ENCODE results near the gene ITPK1.

Gene ITPK1

DNA sequence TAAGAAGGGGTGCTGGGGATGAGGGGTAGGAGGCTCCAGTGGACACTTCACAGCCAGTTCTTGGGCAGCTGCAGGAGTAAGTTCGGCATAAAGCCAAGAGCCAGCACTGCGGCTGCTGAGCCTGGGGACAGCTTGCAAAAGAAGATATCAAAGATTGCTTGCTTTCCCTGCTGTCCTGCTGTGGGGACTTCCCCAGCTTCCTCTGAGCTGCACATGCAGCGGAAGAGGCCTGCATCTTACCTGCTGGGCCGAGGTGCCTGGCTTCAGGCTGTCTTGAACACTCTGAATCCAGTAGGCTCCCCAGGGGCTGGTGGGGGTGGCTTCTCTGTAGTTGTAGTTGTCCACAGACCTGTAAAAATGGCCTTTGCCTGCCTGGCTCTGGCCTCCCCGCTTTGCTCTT is 191.5 kb downstream of the ITPK1 start:
- no peak for TF ChIP-seq CREB1 (IDR thresholded peaks at IDR 0.05; ENCODE audit: low read depth)
- no peak for TF ChIP-seq YY1 (IDR thresholded peaks at IDR 0.05; ENCODE audit: low read depth)
- no peak for TF ChIP-seq ZBTB7A (IDR thresholded peaks at IDR 0.05; ENCODE audit: low read depth)
- no peak for TF ChIP-seq FOXM1 (IDR thresholded peaks at IDR 0.05; ENCODE audit: borderline replicate concordance, low read depth)
- TF ChIP-seq TCF12 (IDR thresholded peaks at IDR 0.05; ENCODE audit: low read depth), result no peak
- TF ChIP-seq, protein P1, sequence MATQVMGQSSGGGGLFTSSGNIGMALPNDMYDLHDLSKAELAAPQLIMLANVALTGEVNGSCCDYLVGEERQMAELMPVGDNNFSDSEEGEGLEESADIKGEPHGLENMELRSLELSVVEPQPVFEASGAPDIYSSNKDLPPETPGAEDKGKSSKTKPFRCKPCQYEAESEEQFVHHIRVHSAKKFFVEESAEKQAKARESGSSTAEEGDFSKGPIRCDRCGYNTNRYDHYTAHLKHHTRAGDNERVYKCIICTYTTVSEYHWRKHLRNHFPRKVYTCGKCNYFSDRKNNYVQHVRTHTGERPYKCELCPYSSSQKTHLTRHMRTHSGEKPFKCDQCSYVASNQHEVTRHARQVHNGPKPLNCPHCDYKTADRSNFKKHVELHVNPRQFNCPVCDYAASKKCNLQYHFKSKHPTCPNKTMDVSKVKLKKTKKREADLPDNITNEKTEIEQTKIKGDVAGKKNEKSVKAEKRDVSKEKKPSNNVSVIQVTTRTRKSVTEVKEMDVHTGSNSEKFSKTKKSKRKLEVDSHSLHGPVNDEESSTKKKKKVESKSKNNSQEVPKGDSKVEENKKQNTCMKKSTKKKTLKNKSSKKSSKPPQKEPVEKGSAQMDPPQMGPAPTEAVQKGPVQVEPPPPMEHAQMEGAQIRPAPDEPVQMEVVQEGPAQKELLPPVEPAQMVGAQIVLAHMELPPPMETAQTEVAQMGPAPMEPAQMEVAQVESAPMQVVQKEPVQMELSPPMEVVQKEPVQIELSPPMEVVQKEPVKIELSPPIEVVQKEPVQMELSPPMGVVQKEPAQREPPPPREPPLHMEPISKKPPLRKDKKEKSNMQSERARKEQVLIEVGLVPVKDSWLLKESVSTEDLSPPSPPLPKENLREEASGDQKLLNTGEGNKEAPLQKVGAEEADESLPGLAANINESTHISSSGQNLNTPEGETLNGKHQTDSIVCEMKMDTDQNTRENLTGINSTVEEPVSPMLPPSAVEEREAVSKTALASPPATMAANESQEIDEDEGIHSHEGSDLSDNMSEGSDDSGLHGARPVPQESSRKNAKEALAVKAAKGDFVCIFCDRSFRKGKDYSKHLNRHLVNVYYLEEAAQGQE (IDR thresholded peaks at IDR 0.05; ENCODE audit: low read depth), result no peak
- TF ChIP-seq, protein P2, sequence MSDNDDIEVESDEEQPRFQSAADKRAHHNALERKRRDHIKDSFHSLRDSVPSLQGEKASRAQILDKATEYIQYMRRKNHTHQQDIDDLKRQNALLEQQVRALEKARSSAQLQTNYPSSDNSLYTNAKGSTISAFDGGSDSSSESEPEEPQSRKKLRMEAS (IDR thresholded peaks at IDR 0.05), result no peak
- TF ChIP-seq, protein P3, sequence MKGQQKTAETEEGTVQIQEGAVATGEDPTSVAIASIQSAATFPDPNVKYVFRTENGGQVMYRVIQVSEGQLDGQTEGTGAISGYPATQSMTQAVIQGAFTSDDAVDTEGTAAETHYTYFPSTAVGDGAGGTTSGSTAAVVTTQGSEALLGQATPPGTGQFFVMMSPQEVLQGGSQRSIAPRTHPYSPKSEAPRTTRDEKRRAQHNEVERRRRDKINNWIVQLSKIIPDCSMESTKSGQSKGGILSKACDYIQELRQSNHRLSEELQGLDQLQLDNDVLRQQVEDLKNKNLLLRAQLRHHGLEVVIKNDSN (IDR thresholded peaks at IDR 0.05), result no peak
- TF ChIP-seq RAD21 (IDR thresholded peaks at IDR 0.05; ENCODE audit: low read depth), result no peak
- no peak for TF ChIP-seq TEAD4 (IDR thresholded peaks at IDR 0.05)
- no peak for TF ChIP-seq EP300 (IDR thresholded peaks at IDR 0.05; ENCODE audit: borderline replicate concordance)
- no peak for TF ChIP-seq NFIC (IDR thresholded peaks at IDR 0.05)
- no peak for TF ChIP-seq CEBPB (IDR thresholded peaks at IDR 0.05)
- TF ChIP-seq EGR1 (IDR thresholded peaks at IDR 0.05), result no peak
- no peak for TF ChIP-seq TAF1 (IDR thresholded peaks at IDR 0.05; ENCODE audit: low read depth)

DNA sequence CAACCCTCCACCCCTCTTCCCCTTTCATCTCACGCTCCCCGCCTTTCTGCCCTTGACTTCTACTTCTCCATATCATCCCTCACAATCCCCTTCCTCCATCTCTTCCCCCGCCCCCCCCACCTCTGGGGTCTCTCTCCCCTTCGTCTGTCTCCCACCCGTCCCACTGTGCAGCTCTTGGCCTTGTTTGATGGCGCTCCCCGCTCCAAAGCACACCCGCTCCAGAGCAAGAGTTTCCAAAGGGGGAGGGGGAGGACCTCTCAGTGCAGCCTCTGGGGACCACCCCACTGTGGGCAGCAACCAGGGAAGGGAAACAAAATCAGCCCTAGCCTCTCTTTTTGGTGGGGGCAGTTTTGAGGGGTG is 192.0 kb downstream of the ITPK1 start:
- TF ChIP-seq RAD21 (IDR thresholded peaks at IDR 0.05; ENCODE audit: low read depth) (no peak), TEAD4 (IDR thresholded peaks at IDR 0.05) (no peak)
- TF ChIP-seq, protein P3 (IDR thresholded peaks at IDR 0.05), result no peak
- TF ChIP-seq, protein P1 (IDR thresholded peaks at IDR 0.05; ENCODE audit: low read depth), result no peak

DNA sequence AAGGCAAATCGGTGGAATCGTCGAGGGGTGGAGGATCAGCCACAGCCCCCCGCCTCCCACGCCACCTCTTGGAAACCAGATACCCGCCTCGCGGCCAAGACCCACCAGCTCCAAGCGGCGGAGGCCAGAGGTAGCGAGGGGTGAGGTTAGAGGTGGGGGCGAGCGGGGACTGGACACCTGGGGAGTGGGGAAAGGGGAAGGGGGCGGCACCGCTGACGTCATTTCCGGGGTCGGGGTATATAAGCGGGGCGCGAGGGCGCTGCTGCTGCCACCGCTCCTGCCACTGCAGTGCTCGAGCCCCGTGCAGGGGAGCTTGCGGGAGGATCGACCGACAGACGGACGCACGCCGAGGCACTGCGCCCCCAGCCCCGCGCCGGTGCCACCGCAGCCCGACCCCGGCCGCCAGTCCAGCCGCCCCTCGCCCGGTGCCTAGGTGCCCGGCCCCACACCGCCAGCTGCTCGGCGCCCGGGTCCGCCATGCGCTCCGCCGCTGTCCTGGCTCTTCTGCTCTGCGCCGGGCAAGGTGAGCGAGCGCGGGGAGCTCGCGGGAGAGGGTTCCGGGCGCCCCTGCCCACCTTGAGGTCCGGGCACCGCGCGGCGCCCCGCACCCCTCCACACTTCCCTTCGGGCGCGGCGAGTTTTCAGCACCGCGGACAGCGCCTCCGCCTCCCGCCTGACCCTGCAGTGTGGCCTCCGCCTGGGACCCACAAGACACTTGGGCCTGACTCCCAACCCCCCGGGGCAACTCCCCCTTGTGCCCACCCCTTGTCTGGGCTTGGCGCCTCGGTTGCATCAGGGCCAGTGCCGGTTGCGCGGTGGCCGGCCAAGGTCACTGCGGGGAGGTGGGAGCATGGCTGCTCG is 192.6 kb downstream of the ITPK1 start, which contains the start of gene CHGA:
Gene CHGA, plus strand, starts transcription at position 268 of the 861 bp plus-strand sequence. Its CDS starts 210 bp downstream, at position 478.
- TF ChIP-seq FOXM1 (IDR thresholded peaks at IDR 0.05; ENCODE audit: borderline replicate concordance, low read depth) (no peak), CREB1 (IDR thresholded peaks at IDR 0.05; ENCODE audit: low read depth) (no peak), EGR1 (IDR thresholded peaks at IDR 0.05) (no peak), EP300 (IDR thresholded peaks at IDR 0.05; ENCODE audit: borderline replicate concordance) (0 out of 2 replicates have a peak, but pooled peaks have one; percentile 27), TEAD4 (IDR thresholded peaks at IDR 0.05) (no peak), ZBTB7A (IDR thresholded peaks at IDR 0.05; ENCODE audit: low read depth) (peak; percentile 72; the same call in 1 of the 2 replicates), NFIC (IDR thresholded peaks at IDR 0.05) (no peak), TAF1 (IDR thresholded peaks at IDR 0.05; ENCODE audit: low read depth) (no peak), RAD21 (IDR thresholded peaks at IDR 0.05; ENCODE audit: low read depth) (no peak; the same call in 1 of the 2 replicates)
- TF ChIP-seq, protein P2 (IDR thresholded peaks at IDR 0.05), result peak; percentile 63
- TF ChIP-seq, protein P3 (IDR thresholded peaks at IDR 0.05), result 0 out of 2 replicates have a peak, but pooled peaks have one; percentile 38
- TF ChIP-seq, protein P1 (IDR thresholded peaks at IDR 0.05; ENCODE audit: low read depth), result peak; percentile 99

Data from Ishikawa (cell line).